ENCODE results near the gene PLA2G7.

The PLA2G7 gene

DNA sequence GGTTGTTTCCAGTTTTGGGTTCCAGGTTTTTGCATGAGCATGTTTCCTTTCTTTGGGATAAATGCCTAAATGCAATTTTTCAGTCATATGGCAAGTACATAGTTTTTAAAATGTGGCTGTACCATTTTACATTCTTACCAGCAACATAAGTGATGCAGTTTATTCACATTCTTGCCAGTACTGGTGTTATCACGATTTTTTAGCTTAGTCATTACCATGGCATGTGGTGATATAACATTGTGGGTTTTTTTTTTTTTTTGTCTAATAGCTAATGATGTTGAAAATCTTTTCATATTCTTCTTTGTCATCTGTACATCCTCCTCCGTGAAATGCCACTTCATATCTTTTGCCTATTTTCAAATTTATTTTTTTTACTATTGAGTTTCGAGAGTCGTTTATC lies 50.4 kb downstream of the PLA2G7 start:
- intact Hi-C loops (cut with DNase I; ENCODE audit: low total_unique reads), result no loop called here
- no peaks in the 10 kb centered on the region for H3K27me3 ChIP-seq
- no peak overlapping the region for H3K4me3 ChIP-seq
- TF ChIP-seq, protein P1, sequence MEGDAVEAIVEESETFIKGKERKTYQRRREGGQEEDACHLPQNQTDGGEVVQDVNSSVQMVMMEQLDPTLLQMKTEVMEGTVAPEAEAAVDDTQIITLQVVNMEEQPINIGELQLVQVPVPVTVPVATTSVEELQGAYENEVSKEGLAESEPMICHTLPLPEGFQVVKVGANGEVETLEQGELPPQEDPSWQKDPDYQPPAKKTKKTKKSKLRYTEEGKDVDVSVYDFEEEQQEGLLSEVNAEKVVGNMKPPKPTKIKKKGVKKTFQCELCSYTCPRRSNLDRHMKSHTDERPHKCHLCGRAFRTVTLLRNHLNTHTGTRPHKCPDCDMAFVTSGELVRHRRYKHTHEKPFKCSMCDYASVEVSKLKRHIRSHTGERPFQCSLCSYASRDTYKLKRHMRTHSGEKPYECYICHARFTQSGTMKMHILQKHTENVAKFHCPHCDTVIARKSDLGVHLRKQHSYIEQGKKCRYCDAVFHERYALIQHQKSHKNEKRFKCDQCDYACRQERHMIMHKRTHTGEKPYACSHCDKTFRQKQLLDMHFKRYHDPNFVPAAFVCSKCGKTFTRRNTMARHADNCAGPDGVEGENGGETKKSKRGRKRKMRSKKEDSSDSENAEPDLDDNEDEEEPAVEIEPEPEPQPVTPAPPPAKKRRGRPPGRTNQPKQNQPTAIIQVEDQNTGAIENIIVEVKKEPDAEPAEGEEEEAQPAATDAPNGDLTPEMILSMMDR (IDR thresholded peaks at IDR 0.05), result no peak
- H3K36me3 ChIP-seq, result no peaks in the 10 kb centered on the region
- H3K4me1 ChIP-seq, result no peaks in the 10 kb centered on the region
- H3K9me3 ChIP-seq, result no peaks in the 10 kb centered on the region
- DNase-seq, result no peak
- no peak overlapping the region for H3K27ac ChIP-seq

DNA sequence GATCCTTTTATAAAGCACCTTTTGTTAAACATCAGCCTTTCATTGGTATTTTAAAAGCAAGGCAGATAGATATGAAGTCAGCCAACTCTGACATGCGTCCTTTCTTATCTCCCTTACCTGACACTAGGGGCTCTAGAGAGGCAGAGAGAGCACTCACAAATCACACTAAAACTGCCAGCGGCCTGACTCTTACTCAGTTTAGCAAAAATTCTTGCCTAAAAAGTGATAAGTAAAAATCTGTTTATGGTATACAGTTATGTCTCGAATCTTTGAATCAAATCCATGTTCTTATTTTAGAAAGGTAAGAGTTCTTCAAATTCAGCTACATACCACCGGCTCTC lies 57.9 kb downstream of the PLA2G7 start:
- intact Hi-C loops (cut with DNase I; ENCODE audit: low total_unique reads), result no loop called here
- no peaks in the 10 kb centered on the region for H3K4me1 ChIP-seq
- H3K27ac ChIP-seq, result no peak overlapping the region
- no peak for DNase-seq
- H3K9me3 ChIP-seq, result no peaks in the 10 kb centered on the region
- TF ChIP-seq, protein P1 (IDR thresholded peaks at IDR 0.05), result no peak
- H3K27me3 ChIP-seq, result no peaks in the 10 kb centered on the region
- H3K4me3 ChIP-seq, result no peak overlapping the region
- H3K36me3 ChIP-seq, result peaks cover 21 to 39% (median 34%) of the 10 kb centered on the region in 3 donors

DNA sequence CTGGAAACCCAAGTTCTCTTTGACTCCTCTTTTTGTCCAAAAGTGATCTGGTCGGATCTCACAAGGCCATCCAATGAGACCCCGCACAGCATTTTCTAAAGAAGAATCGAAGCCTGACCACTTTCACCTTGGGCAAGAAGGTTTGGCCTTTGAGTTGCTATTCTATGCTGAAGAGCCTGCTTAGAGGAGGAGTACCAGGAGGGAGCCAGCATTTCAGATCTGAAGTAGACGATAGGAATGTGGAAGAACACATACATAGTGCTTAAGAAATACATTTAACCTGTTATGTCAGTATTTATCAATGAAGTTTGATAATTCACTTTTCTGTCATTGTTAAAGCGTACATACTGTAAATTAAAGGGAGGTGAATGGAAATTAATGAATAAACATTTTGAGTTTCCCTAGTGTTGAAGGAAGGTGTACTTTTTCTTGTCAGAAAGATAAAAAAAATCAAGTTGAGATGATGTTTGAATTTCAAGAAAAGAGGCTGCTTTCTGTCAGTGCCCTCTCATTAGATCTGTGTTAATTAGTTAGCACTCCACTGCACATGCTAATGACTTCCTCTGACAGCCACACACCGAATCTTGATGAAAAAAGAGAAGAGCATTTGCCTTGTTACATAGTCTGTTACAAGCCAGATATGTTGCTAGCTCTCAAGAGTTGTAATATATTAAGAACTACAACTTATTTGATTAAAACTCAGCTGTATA lies 58.4 kb downstream of the PLA2G7 start:
- intact Hi-C loops (cut with DNase I; ENCODE audit: low total_unique reads), result no loop called here
- no peak overlapping the region for H3K4me3 ChIP-seq
- TF ChIP-seq, protein P1 (IDR thresholded peaks at IDR 0.05), result no peak
- no peaks in the 10 kb centered on the region for H3K27me3 ChIP-seq
- H3K36me3 ChIP-seq, result peaks cover 26 to 42% (median 34%) of the 10 kb centered on the region in 3 donors
- DNase-seq, result no peak
- no peaks in the 10 kb centered on the region for H3K4me1 ChIP-seq
- H3K27ac ChIP-seq, result no peak overlapping the region
- H3K9me3 ChIP-seq, result no peaks in the 10 kb centered on the region

DNA sequence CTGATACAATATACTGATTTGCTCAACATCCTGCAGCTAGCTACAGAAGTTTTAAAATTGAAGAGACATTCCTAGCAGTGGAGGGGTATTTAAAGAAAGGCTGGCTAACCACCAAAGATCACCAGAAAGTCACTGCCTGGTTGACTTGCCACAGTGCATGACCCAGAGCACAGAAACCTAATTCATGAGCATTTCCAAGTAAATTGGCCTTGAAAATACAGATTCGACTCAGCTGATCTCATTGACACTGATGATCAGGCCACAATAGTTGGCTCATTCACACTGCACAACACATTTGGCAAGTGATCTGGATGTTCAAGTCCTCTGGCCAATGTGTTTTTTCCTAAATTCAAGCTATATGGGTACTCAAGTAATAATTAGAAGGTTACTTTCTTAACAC lies 60.8 kb downstream of the PLA2G7 start:
- Histone ChIP-seq H3K27ac (no peak overlapping the region), H3K9me3 (no peaks in the 10 kb centered on the region), H3K27me3 (no peaks in the 10 kb centered on the region), H3K4me1 (no peaks in the 10 kb centered on the region), H3K4me3 (no peak overlapping the region), H3K36me3 (peaks cover 26 to 46% (median 46%) of the 10 kb centered on the region in 3 donors)
- intact Hi-C loops (cut with DNase I; ENCODE audit: low total_unique reads), result no loop called here
- TF ChIP-seq, protein P1 (IDR thresholded peaks at IDR 0.05), result no peak
- no peak for DNase-seq

DNA sequence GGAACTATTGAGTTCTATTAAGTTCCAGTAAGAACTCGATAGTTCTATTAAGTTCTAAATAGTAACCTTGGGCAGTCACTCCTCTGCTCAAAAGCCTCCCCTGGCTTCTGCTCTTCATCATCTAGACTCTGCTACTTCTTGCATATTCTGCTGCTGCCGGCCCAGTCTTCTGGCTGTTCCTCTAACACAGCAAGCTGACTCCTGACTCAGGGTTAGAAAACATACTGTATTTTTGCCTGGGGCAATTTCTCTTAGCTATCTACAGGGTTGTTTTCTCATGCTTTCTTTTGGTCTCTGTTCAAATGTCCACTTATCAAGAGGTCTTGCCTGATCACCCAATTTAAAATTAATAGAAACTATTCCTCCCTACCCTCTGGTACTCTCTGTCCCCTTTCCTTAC lies 67.8 kb downstream of the PLA2G7 start:
- intact Hi-C loops (cut with DNase I; ENCODE audit: low total_unique reads), result no loop called here
- H3K27ac ChIP-seq, result no peak overlapping the region
- TF ChIP-seq, protein P1 (IDR thresholded peaks at IDR 0.05), result no peak
- H3K9me3 ChIP-seq, result no peaks in the 10 kb centered on the region
- DNase-seq, result no peak
- no peaks in the 10 kb centered on the region for H3K4me1 ChIP-seq
- H3K4me3 ChIP-seq, result no peak overlapping the region
- H3K27me3 ChIP-seq, result no peaks in the 10 kb centered on the region
- H3K36me3 ChIP-seq, result peaks cover 6 to 60% (median 32%) of the 10 kb centered on the region in 3 donors

DNA sequence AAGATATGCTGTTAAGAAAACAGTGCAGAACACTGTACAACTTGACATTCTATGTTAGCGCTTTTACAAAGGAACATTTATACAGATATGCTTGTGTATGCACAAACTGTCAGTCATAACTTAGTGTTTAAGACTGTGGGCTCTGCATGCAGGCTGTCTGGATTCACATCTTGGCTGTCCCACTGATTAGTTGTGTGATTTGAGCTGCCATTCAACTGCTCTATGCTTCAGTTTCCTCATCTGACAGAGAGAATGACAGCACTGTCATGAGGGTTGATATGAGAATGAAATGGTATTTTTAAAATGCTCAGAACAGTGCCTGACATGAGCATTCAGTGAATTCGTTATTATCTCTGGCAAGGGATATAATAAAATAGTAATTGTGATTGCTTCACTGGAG lies 73.7 kb downstream of the PLA2G7 start:
- Histone ChIP-seq H3K27me3 (no peaks in the 10 kb centered on the region), H3K36me3 (peaks cover 7 to 38% (median 12%) of the 10 kb centered on the region in 3 donors), H3K4me1 (no peaks in the 10 kb centered on the region), H3K9me3 (no peaks in the 10 kb centered on the region), H3K4me3 (no peak overlapping the region), H3K27ac (no peak overlapping the region)
- TF ChIP-seq, protein P1 (IDR thresholded peaks at IDR 0.05), result no peak
- intact Hi-C loops (cut with DNase I; ENCODE audit: low total_unique reads), result no loop called here
- no peak for DNase-seq

Measured in tibial artery (tissue), 4 donors.